ENCODE data around the gene TBCCD1.
"Not testable (repeated sequence)": the region's sequence is repeated elsewhere in the genome, so short reads cannot be mapped to it uniquely, and the experiment has no call there.

Gene TBCCD1

DNA sequence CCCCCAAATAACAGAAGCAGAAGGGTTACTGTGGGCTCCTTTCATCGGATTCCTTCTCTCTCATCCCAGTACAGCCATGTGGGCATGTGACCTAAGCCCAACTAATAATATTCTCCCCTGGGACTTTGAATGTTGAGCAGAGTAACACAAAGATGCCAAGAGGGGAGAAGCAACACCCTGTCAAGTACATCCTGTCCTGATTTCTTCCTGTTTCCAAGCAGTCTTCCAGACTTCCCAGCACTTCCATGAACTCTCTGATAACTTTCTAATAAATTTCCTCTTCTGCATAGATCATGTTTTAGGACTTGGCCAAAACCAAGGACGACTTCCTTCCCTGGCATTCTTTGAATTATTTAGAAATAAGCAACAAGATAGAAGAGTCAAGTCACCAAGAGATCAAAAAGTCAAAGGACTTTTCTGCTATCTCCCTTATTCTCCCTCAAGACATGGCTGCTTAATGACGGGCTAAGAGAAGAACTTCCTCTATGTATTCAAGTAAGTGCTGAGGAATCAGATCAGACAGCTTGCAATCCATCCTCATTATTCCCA lies 60.9 kb downstream of the TBCCD1 start:
- no peaks in the 10 kb centered on the region for H3K9me3 Mint-ChIP-seq
- no peak for ATAC-seq
- peaks cover 28% of the 10 kb centered on the region for H3K4me1 Mint-ChIP-seq
- no peaks in the 10 kb centered on the region for H3K27me3 Mint-ChIP-seq
- no peaks in the 10 kb centered on the region for H3K36me3 Mint-ChIP-seq
- H3K27ac Mint-ChIP-seq: no peak overlapping the region
- no peak overlapping the region for H3K4me3 Mint-ChIP-seq

DNA sequence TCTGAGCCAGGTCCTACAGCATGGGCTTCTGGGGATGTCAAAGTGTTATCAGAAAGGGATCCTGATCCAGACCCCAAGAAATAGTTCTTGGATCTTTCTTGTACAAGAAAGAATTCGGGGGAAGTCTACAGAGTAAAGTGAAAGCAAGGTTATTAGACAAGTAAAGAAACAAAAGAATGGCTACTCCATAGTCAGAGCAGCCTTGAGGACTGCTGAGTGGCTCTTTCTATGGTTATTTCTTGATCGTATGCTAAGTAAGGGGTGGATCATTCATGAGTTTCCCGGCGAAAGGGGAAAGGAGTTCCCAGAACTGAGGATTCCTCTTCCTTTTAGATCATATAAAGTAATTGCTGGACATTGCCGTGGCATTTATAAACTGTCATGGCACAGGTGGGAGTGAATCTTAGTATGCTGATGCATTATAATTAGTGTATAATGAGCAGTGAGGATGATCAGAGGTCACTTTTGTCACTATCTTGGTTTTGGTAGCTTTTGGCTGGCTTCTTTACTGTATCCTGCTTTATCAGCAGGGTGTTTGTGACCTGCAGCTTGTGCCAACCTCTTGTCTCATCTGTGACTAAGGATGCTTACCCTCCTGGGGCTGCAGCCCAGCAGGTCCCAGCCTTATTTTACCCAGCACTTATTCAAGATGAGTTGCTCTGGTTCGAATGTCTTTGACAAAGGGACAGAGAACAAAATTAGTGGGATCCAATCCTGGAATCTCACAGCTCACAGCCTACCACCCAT lies 64.0 kb downstream of the TBCCD1 start:
- Mint-ChIP-seq H3K27me3 (no peaks in the 10 kb centered on the region), H3K36me3 (peaks cover 7% of the 10 kb centered on the region), H3K4me1 (peaks cover 8% of the 10 kb centered on the region), H3K4me3 (no peak overlapping the region), H3K9me3 (peaks cover 11% of the 10 kb centered on the region), H3K27ac (no peak overlapping the region)
- no peak for ATAC-seq

DNA sequence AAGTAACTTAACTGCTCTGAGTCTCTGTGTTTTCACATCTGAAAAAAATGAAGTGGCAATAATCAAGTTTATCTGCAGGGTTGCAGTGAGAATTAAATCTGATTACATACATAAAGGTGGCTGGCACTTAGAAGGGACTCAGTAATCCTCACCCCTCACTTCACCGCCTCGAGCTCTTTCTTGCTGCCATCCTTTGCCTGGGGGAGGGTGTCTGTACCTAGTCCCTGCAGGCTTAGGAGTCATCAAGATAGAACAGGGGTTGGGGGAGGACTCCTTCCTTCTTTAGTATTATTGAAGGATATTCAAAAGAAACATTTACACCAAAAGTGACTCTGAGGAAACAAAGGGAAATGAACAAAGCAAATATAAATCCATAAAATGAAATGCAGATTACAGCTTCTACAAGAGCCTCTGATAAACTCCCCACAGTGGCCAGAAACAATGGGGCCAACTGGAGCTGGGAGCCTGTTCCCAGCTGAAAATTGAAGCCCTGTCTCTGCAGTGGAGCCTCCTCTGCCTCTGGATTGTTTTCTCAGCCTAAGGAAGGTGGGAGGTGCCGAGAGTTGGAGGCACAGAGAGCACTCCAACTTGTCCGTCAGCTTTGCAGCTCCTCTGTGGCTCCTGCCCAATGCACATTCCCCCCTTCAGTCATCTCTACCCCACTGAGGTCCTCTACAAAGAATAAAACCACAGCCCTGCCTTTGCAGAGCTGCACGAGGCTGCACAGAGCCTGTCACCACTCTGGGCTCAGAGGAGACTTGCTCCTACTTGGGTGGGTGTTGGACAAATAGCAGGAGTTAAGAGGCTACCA lies 64.8 kb downstream of the TBCCD1 start:
- Mint-ChIP-seq H3K9me3 (peaks cover 12% of the 10 kb centered on the region), H3K4me3 (no peak overlapping the region), H3K4me1 (peaks cover 8% of the 10 kb centered on the region), H3K36me3 (peaks cover 7% of the 10 kb centered on the region), H3K27me3 (no peaks in the 10 kb centered on the region), H3K27ac (no peak overlapping the region)
- ATAC-seq: no peak

DNA sequence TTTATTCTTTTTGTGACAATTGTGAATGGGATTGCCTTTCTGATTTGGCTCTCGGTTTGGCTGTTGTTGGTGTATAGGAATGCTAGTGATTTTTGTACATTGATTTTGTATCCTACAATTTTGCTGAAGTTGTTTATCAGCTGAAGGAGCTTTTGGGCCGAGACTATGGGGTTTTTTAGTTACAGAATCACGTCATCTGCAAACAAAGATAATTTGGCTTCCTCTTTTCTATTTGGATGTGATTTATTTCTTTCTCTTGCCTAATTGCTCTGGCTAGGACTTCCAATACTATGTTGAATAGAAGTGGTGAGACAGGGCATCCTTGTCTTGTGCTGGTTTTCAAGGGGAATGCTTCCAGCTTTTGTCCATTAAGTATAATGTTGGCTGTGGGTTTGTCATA lies 67.2 kb downstream of the TBCCD1 start:
- peaks cover 25% of the 10 kb centered on the region for H3K4me1 Mint-ChIP-seq
- H3K36me3 Mint-ChIP-seq, ATAC-seq, H3K27me3 Mint-ChIP-seq, H3K4me3 Mint-ChIP-seq, H3K27ac Mint-ChIP-seq: not testable (repeated sequence)
- H3K9me3 Mint-ChIP-seq: peaks cover 12% of the 10 kb centered on the region

DNA sequence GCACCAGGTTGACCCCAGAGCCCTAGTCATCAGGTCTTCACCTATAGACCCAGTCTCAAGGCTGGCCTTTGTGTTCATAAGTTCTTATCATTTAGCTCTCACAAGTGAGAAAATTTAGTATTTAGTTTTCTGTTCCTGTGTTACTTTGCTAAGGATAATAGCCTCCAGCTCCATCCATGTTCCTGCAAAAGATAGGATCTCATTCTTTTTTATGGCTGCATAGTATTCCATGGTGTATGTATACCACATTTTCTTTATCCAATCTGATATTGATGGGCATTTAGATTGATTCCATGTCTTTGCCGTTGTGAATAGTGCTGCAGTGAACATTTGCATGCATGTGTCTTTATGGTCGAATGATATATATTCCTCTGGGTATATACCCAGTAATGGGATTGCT lies 69.1 kb downstream of the TBCCD1 start:
- H3K4me3 Mint-ChIP-seq, H3K27ac Mint-ChIP-seq, ATAC-seq: not testable (repeated sequence)

DNA sequence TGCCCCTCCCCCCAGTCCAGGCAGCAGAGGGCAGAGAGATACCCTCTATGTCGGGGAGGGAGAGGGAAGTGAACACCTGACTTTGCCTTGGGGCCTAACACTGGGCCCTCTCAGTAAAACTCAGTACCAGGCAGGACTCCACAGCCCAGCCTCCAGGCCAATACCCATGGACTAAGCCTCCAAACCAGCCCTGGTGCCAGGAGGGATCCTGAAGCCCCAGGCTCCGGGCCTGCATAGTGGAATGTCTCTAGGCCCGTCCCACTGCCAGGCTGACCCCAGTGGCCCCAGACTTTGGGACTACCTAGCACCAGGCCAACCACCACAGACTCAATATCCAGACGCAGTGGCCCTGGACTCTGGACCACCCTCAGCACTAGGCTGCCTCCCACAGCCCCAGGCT lies 69.5 kb downstream of the TBCCD1 start:
- Mint-ChIP-seq H3K4me1 (peaks cover 23% of the 10 kb centered on the region), H3K27ac (no peak overlapping the region)
- ATAC-seq: no peak

More for the DNA sequence above, 69.1 kb downstream of the TBCCD1 start:
- H3K4me1 Mint-ChIP-seq: peaks cover 27% of the 10 kb centered on the region
- H3K27me3 Mint-ChIP-seq, H3K36me3 Mint-ChIP-seq: not testable (repeated sequence)
- peaks cover 12% of the 10 kb centered on the region for H3K9me3 Mint-ChIP-seq

DNA sequence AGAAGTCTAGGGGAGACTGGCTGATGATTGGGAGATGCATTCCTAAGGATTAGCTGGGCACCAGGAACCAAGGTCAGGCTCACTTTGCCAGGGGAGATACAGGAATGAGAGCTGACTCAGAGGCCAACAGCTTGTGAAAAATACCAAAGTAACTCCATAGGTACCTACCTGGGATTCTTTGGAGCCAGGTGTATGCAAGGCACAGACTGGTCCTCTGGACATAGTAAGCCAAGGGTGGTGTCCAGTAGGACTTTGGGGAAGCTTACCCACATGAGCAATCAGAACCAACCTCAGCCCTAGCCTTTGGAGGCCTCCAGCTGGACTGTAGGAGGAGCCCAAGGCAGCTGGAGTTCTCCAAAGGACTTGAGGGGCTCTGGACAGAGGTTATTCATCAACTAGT lies 70.5 kb downstream of the TBCCD1 start:
- peaks cover 12% of the 10 kb centered on the region for H3K9me3 Mint-ChIP-seq
- H3K36me3 Mint-ChIP-seq: peaks cover 7% of the 10 kb centered on the region
- H3K4me1 Mint-ChIP-seq: peaks cover 21% of the 10 kb centered on the region
- no peak overlapping the region for H3K4me3 Mint-ChIP-seq
- ATAC-seq: no peak
- no peak overlapping the region for H3K27ac Mint-ChIP-seq
- H3K27me3 Mint-ChIP-seq: no peaks in the 10 kb centered on the region

More for the DNA sequence above, 69.5 kb downstream of the TBCCD1 start:
- Mint-ChIP-seq H3K9me3 (peaks cover 12% of the 10 kb centered on the region), H3K4me3 (no peak overlapping the region), H3K36me3 (peaks cover 7% of the 10 kb centered on the region), H3K27me3 (no peaks in the 10 kb centered on the region)

All from stimulated activated memory B cell treated with anti-CD40 and anti-IgM and Interleukin-4, amounts not matched to agents 10 μg/mL and 1 μg/mL and 100 μg/mL, for 72 hours (primary cell).